HG02571 (cell line): ENCODE results near the gene CRY1.

Experiments used
- ATAC-seq: cut with Tn5 transposase; IDR thresholded peaks from one replicate; pipeline ENCODE4 v1.9.1; 2021; ENCODE audit warnings: mild to moderate bottlenecking, moderate library complexity; ENCODE audit not compliant: unreplicated experiment

The CRY1 gene

DNA sequence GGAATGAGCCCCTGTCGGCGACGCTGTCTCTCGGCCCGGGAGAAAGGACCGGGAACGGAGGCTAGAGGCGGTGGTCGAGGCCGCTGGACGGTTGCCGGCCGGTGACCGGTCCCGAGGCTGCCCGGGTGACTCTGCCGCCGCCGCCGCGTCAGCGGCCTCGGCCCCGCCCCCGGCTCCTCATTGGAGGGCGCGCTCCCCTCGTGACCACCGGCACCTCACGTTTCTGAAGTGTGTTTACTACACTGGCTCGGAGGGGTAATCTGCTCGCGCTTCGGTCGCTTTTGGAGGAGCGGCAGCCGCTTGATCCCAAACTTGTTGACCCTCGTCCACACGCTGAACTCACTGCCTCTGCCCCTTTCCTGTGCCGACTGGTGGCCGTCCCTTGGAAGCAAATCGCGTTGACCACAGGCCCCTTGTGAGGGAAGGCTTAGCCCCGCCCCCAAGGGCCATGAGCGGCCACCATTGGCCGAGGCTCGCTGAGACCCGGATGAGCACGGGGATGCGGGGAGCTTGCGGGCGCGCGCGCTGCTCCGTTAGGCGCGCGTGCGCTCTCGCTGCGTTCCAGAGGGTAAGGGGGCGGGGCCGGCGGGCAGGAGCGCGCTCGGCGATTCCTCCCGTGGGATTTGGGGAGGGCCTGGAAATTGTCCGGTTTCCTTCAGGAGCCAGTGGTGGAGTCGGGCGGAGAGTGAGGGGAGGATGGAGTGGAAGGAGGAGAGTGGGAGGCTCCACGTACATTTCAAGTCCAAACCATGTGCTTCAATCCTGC, at the start of gene CRY1:
Gene CRY1, minus strand, starts transcription at position 133 of the 766 bp plus-strand sequence. CDS start 588 bp downstream, outside the sequence.
- ATAC-seq, result peak; percentile 89

DNA sequence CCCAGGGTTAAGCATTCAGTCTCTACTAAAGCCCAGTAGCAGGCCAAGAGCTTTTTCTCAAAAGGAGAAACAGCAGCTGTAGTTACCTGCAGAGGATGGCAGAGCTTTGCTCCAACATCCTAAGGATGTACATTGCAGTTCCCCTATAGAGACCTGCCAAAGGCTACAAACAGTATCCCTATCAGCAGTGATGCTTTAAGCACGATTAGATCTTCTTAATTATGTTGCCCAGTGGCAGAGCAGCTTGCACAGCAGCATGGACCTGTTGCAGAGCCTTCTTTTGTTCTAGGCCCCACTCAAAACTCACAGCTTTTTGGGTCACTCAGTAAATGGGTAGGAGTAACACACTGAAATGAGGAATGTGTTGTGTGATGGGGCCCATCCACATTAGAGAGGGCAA, 46.4 kb upstream of the CRY1 start:
- ATAC-seq, result no peak

DNA sequence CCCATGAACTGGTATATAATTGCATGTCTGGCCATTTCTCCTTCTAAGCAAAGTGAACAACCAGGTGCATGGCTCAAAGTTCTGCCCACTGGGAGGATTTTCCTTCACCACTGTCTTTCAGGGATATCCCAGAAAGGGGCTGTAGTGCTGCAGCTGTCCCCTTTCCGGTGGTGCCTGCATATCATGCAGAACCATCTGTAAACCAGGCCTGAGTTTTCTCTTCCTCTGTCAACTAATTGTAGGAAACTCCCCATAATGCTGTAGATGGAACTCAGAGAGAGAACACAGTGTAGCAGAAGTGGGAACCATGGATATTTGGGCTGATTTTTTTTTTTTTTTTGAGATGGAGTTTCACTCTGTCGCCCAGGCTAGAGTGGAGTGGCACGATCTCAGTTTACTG, 45.6 kb upstream of the CRY1 start:
- no peak for ATAC-seq

DNA sequence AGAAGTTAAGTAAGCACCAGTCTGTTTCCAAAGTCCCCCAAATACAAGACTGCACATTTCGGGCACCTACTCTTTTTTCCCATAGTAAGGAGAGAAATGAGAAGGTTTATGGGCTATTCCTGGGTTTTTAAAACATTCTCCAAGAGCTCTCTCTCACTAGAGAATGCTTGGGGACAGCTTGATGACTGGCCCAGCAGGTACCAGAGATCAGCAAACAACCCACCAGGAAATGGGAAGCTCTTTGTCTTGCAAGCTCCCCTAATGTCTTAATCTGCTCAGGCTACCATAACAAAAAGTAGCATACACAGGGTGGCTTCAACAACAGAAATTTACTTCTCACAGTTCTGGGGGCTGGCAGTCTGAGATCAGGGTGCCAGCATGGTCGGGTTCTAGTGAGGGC, 41.8 kb upstream of the CRY1 start:
- ATAC-seq, result no peak

DNA sequence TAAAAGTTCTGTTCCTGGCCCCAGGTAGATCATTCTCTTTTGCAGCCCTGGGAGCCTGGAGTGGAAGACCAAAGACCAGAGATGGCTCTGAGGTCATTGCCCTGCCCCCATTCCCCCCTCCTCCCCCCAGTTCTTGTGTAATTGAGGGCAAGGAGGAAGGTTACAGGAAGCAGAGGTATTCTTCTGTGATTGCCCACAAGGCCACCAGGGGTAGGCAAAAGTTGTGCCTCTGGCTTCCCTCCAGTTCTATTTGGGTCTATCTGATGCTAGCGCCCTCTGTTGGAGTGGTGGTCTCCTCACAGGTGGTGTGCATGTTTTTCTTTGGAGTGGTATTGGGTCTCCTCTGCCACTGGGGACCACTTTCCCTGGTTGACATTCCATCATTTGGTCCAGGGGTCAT, 41.2 kb upstream of the CRY1 start:
- no peak for ATAC-seq

DNA sequence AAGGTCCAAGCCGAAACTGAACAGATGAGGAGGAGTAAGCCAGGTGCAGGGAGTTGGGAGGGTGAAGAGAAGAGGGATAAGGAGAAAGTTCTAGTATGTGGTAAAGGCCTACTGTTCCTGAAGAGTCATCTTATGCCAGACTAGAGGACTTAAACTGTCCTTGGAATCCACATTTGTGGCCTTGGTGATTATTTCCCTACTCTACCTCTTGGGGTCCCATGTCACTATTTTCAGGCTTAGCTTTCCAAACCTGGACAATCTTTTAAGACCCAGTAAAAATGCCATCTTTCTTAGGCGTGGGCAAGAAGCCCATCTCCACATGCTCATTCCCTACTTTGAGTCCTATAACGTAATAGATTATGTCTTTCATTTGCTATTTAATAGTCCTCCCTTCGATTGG, 40.1 kb upstream of the CRY1 start:
- ATAC-seq, result no peak

DNA sequence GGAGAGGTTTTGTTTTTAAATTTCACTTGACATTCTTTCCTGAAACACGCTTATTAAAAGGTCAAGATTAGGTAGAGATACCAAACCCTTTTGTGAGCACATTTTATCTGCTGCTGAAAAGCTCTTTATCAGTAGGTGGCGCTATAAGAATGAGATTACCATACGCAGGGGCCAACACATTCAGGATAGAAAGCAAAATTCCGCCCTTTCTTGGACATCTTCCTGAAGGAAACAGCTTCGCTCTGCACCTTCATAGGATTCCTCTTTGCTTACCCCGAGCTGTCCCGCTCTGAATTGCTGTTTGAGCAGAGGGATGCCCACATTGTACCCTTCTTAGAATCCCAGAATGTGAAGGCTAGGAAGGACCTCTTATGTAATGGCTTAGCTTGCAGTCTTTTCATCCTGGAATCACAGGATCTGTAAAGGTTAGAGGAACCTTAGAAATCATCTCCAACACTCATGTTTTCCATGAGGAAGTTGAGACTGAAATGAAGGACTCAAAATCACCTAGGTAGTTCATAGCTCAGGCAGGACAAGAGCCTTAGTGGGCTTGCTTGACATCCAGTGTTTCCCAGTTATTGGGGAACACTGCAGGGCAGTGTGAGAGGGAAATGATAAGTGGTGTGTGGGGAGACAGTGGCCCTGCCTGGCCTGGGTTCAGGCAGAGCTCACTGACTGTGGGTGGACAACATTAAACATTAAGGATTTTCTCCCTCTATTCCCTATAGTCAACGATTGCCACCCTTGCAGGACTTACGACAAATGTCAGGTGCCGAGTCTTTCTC, 38.7 kb upstream of the CRY1 start:
- ATAC-seq, result no peak

DNA sequence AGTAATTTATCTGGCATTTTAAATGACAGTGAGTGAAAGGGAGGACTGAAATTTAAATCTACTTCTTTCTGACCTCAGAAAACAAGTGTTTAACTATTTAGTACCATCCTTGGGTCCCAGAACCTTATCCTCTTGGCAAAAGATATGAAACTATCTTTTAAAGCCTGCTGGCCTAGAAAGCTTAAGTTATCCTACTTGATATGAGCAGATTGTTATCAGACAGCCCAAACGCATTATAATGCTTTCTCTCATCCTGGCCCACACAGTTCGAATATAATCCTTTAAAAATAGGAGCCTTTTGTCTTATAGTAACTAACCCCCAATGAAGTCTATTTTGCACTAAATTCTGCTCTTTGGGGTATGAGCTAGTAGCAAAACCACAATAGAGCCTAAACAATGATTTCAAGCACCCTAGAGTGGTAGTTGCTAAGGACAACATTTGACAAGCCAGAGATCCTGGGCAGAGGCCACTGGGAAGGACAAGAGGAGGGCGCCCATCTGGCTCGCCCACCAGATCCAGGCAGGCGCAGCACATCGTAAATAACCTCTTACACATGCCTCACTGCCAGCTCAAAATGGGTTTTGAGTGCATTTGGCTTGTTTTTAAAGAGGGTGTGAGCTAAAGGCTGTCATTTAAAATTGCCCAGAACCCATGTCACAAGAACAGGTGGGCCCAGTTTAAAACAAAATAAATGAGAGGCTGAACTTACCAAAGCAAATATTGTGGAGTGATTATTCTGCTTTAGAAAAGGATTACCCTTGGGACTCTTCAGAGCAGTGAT, 37.7 kb upstream of the CRY1 start:
- no peak for ATAC-seq

DNA sequence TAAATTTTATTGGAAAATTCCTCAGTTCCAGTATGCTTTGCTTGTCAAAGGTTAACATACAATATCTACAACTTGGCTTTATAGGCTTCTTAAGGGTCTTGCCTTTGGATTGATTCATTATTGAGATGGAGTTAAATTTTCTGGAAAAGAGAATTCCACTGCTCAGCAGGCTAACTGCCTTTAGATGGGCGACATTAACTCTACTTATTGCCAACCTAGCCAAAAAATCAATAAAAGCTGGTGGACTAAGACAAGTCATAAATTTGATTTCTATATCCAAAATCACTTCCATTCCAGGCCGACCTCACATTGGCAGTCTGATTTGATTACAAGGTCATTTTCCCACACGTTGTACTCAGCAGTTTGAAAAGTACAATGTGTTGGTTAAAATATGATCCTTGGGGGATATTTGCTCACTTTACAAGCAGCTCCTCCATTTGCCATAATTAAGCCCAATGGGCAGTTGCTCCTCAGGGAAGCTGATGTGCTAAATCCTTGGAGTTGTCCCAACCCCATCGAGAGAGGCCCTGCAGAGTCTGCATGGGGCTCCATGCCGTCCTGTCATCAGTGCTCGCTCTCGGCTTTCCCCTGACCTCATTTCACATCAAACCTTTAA, 36.1 kb upstream of the CRY1 start:
- ATAC-seq, result no peak

DNA sequence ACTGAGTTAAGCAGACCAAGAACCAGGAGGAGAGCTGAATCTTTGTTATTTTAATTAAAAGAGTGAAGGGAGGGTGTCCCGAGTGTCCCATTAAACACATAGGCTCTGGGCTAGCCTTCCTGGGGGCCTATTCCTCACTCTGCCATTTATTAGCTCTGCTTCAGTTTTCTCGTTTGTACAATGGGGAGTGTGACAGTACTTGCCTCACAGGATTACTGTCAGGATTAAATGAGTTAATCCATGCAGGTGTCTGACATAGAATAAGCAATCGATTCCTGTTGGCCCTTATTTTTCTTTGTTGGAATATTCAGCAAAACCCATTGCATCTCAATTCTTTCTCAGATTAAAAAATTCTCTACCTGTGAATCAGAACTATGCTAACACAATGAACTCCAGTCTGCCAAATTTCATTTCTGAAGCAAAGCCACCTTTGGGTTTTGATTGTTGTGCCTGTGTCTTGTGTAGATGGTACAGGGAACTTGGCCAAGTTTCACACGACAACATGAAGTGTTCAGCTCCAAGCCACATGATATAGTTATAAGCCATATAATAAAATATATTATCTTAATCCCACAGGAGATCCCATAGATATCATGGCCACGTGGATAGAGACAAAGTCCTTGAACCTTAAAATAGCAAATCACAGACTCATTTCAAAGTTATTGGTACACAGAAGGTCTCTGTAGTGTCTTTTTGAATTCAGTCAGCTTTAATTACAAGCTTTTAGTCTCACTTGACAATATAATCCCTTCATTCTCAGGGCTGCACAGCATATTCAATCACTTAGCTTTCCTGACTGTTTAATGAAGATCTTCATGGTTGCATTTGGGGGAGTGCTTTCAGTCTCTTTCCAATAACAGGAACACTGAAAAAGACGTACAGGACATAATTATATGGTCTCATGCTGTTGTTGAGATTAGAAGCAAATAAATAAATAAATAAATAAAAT, 34.4 kb upstream of the CRY1 start:
- ATAC-seq, result no peak

DNA sequence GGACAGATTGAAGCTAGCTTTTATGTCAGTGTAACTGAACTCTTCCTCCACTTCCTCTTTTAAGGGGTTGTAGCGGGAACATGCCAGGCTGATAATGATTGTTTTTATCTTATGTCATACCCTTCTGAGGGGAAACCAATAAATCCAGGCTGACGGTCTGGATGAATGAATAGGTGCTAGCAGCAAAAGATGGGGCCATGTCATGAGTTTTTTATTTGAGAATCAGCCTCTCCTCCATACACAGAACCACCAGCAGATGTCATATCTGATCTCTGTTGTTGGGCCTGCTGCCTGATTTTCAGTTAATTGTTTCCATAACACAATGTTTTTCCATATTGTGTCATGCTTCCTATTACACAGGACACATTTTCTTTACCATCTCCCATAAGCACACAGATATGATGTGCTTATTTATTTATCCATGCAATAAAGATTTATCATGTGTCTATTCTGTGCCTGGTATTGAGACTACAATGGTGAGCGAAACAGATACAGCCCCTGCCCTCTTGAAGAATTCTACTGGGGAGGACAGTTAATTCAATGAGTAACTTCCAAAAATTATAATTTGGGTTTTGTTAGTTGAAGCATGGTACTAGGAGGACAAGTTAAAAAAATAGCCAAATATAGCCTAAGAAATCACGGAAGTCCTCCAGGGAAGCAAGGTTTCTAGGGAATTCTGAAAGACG, 33.6 kb upstream of the CRY1 start:
- ATAC-seq, result no peak

DNA sequence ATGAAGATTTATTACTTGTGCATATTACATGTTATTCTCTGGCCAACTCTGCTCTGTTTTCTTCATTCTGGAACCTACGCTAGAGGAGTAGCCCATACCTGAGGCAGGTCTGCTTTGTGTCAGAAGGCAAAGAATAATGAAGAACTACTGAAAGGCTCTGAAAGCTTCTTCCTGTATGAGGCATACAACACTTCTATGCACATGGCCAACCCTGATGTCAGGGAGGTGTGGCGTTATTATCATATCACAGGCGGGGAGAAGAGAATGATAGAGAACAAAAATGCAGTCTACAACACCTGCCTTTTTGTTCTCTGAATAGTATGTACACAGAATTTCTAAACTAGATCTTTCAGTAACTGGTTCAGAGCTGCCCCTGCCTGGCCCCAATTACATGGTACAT, 32.5 kb upstream of the CRY1 start:
- no peak for ATAC-seq

DNA sequence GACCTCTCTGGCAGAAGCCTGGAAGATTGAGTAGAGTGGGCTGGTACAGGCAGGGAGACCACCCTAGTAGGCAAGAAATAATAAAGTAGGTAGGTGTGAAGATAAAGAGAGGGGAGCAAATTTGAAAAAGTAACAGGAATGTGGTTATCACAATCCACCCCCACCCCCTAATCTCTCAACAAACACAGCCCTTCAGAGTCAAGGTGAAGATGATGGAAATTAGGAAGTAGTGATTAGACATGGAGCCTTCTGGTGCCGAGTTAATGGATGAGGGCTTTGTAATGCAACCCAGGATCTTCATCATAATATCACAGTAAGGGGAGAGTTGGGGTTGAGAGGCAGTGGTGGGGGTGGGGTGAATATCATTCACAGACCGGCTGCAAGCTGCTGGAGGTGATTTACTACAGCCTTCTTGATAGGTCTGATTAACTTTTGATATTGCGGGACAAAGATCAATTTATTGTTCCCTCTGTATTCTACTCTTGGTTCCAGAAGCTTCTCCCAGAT, 29.2 kb upstream of the CRY1 start:
- ATAC-seq, result no peak

DNA sequence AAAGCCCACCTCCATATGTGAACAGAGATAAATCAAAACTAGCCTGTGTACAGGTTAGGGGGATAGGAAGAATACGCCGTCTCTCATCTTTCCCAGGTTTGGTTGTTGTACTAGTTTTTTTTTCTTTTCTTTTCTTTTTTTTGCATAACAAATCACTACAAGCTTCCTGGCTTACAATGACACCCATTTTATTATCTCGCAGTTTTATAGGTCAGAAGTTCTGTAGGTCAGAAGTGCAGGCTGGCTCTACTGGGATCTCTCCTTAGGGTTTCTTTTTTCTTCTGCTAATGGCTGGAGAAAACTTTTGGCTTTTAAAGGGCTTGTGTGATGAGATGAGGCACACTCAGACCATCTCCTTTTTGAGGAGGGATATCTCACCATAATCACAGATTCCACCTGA, 25.7 kb upstream of the CRY1 start:
- no peak for ATAC-seq

DNA sequence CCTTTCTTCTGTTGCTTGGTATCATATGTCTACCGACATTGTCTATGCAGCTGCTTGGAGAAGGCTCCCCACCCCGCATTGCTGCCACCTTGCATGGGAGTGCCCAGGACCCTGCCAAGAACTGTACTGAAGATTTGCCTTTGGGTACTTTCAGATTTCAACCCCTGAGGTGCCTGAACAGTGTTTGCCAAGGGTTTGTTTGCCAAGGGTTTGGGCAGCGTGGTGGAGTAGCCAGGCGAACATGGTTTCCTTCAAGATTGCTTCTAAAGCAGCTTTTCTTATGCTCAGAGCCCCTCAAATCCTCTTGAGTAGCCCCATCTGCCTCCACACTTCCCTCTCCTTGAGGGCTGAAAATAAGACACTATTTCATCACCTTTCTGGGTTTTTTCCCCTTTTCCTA, 25.3 kb upstream of the CRY1 start:
- no peak for ATAC-seq

DNA sequence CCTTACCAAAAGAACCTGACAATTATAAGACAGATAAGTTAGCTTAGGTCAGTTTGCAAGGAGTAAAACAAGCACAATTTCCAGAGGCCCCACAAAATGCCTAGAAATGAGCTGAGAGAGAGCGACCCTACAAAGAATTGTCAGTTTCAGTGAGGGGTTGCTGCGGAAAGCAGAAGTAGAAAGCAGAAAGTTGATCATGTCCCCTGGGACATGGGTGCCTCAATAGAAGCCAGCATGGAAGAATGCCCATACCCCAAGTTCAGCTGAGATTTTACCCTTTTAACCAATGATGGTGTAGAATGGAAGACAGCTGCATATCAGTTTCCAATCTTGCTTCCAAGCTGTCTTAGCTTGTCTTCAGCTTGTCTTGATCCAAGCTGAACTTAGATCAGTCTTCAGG, 21.8 kb upstream of the CRY1 start:
- ATAC-seq, result no peak

DNA sequence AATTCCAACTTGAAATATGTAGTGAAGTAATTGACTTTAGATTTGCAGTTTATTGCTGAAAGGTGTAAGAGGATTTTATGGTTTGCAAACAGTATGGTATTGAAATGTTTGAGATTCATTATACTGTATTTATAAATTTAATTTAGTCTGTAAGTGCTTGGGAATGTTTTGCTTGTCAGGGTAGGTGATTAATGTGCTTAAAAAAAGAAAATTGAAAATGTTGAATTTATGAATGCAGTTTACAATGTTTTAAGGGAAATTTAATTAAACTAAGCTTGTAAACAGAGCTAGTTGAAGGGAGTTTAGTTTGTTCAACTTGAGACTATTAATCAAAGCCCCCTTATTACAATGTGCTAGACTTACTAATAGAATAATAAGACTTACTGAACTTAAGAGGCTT, 18.0 kb upstream of the CRY1 start:
- no peak for ATAC-seq

DNA sequence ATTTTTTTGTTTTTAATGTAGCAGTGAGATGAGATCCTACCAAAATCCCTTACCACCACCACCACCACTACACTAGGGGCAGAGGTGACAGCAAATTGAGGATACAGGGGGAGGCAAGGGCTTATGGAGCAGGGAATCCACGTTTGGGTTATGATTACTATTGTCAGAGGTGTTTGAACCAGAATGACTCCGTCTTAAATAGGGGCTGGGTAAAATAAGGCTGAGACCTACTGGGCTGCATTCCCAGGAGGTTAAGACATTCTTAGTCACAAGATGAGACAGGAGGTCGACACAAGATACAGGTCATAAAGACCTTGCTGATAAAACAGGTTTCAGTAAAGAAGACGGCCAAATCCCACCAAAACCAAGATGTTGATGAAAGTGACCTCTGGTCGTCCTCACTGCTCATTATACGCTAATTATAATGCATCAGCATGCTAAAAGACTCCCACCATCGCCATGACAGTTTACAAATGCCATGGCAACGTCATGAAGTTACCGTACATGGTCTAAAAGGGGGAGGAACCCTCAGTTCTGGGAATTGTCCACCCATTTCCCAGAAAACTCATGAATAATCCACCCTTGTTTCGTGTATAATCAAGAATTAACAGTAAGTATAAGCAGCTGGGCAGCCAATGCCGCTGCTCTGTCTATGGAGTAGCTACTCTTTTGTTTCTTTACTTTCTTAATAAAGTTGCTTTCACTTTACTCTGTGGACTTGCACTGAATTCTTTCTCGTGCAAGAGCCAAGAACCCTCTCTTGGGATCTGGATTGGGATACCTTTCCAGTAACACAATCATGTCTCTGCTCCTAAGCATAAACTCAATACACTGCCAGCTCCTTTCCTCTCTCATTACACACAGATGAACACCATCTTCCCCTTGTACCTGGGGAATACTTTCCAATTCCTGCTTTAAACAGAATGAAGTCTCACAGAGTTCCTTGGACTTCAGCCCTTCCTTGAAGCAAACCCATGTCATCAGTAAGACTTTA, 16.7 kb upstream of the CRY1 start:
- no peak for ATAC-seq
